Ascending aorta (tissue), 2 donors: ENCODE data around the gene ADORA3. TPM values are rescaled to one million over a fixed set of nuclear protein-coding genes. Genes with fewer than 3 reads are reported as not detected.

Source experiments
- DNase-seq, 2 donors: peaks; one replicate each; pipeline ENCODE4 v3.0.0-alpha.2; 2019; ENCODE audit warnings: low spot score in 2 of 2
- H3K27ac ChIP-seq, 2 donors: fragments of 200-600 bp; sonication (generic); one replicate each; pipeline ENCODE4 v1.5.1; 2016 to 2017; ENCODE audit warnings: mild to moderate bottlenecking in 1 of 2
- H3K27me3 ChIP-seq: fragments of 200-600 bp; sonication (generic); one replicate; pipeline ENCODE4 v1.5.1; 2017
- H3K36me3 ChIP-seq, 2 donors: fragments of 200-600 bp; sonication (generic); one replicate each; pipeline ENCODE4 v1.5.1; 2016
- H3K4me1 ChIP-seq, 2 donors: fragments of 200-600 bp; sonication (generic); one replicate each; pipeline ENCODE4 v1.5.1; 2016 to 2017; ENCODE audit warnings: mild to moderate bottlenecking in 1 of 2
- H3K4me3 ChIP-seq, 2 donors: fragments of 200-600 bp; sonication (generic); one replicate each; pipeline ENCODE4 v1.5.1; 2016 to 2017; ENCODE audit warnings: mild to moderate bottlenecking in 1 of 2
- H3K9me3 ChIP-seq, 2 donors: fragments of 200-600 bp; sonication (generic); one replicate each; pipeline ENCODE4 v1.5.1; 2016
- intact Hi-C: fragments of 100-400 bp; cut with DNase I; formaldehyde crosslinking; loops from one replicate; pipeline ENCODE4 v1.15.1; 2023
- total RNA-seq: library from RNA; depleted of rRNA; stranded (reverse); fragments of >200 nt; gene quantifications from one replicate; pipeline ENCODE4 v1.1.0, GENCODE V29; 2016
- TF ChIP-seq, protein P1 (sequence below), 3 experiments: fragments of 200-600 bp in 2 of 3; fragments of 450-650 bp in 1 of 3; sonication (generic) in 2 of 3; IDR thresholded peaks; one replicate each; pipeline ENCODE4 v1.5.1; 2016 to 2019; ENCODE audit warnings: antibody characterized with exemption in 3 of 3, mild to moderate bottlenecking in 1 of 3, moderate library complexity in 1 of 3

ADORA3 gene
- total RNA-seq, 1 donor from 2014 or later, result 3.6 TPM

DNA sequence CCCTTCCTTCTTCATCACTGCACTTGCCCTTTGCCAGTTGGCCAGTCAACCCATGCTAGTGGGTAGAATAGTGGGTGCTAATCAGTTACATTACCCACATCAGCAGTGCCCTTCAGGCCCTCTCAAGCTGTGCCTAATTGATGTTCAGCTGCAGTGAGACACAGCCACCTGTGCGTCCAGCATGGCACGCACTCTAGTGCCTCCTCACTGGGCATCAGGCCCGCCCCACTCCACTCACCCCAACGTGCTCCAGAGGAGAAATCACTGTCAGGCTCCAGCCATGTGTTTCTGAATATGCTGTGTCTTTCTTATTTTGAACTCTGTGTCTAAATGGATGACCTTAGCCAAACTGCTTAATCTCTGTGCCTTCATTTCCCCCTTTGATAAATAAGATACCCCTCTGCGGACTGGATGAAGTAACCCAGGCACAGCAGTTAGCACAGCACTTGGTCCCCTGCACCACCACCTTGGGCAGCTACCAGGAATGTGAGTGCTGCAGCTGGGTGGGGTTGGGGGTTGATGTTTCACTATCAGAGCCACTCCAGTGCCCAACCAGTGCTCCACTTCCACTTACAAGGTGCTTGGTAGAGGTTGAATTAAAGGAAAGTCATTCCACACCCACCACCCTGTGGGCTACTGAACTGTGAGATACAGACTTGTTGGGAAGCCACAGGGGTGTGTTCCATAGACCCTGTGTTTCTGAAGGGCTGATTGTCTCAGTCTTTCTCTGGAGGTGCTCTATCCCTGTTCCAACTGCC, 8.9 kb upstream of the ADORA3 start:
- peaks cover 6 to 45% of the 10 kb centered on the region in 2 donors for H3K4me1 ChIP-seq
- intact Hi-C loops, result no loop called here
- H3K9me3 ChIP-seq, result no peaks in the 10 kb centered on the region
- no peaks in the 10 kb centered on the region for H3K27me3 ChIP-seq
- H3K27ac ChIP-seq, result peak overlapping the region; percentile 7 to 10
- TF ChIP-seq, protein P1, sequence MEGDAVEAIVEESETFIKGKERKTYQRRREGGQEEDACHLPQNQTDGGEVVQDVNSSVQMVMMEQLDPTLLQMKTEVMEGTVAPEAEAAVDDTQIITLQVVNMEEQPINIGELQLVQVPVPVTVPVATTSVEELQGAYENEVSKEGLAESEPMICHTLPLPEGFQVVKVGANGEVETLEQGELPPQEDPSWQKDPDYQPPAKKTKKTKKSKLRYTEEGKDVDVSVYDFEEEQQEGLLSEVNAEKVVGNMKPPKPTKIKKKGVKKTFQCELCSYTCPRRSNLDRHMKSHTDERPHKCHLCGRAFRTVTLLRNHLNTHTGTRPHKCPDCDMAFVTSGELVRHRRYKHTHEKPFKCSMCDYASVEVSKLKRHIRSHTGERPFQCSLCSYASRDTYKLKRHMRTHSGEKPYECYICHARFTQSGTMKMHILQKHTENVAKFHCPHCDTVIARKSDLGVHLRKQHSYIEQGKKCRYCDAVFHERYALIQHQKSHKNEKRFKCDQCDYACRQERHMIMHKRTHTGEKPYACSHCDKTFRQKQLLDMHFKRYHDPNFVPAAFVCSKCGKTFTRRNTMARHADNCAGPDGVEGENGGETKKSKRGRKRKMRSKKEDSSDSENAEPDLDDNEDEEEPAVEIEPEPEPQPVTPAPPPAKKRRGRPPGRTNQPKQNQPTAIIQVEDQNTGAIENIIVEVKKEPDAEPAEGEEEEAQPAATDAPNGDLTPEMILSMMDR (IDR thresholded peaks at IDR 0.05), result no peak
- H3K4me3 ChIP-seq, result no peak overlapping the region
- no peak for DNase-seq
- H3K36me3 ChIP-seq, result no peaks in the 10 kb centered on the region

DNA sequence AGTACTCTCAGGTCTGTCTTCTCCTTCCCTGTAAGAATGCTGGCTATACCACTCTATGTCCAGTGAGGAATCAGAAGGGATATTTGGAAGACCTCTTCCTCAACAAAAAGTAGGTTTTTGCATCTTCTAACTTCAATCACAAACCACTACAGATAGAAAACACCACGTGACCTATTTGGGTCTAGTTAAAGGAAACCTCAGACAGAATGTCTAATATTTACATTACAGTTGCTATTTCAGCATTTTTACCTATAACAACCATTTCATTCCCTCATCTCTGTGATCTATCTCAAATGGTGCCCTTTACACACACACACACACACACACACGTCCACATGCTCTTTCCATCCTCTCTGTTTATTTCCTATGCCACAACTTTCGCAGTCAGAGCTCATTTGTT, 7.9 kb upstream of the ADORA3 start:
- Histone ChIP-seq H3K9me3 (no peaks in the 10 kb centered on the region), H3K27me3 (no peaks in the 10 kb centered on the region), H3K4me1 (peaks cover 9 to 44% of the 10 kb centered on the region in 2 donors), H3K27ac (peak overlapping the region; percentile 32 to 98), H3K4me3 (no peak overlapping the region), H3K36me3 (no peaks in the 10 kb centered on the region)
- intact Hi-C loops, result no loop called here
- DNase-seq, result no peak
- TF ChIP-seq, protein P1 (IDR thresholded peaks at IDR 0.05), result no peak

GRCh38 chr1:111509997-111510375, 6.6 kb upstream of the ADORA3 start:
- no peak overlapping the region for H3K4me3 ChIP-seq
- no peaks in the 10 kb centered on the region for H3K27me3 ChIP-seq
- DNase-seq, result no peak
- intact Hi-C loops, result loop anchor here (2.0 to 5.0 kb wide), 3 partner anchors 83 to 202 kb away; no protein-coding TSS in a partner anchor
- H3K9me3 ChIP-seq, result no peaks in the 10 kb centered on the region
- peaks cover 9 to 33% of the 10 kb centered on the region in 2 donors for H3K4me1 ChIP-seq
- H3K27ac ChIP-seq, result peak overlapping the region; percentile 93 to 98
- TF ChIP-seq, protein P1 (IDR thresholded peaks at IDR 0.05), result no peak
- no peaks in the 10 kb centered on the region for H3K36me3 ChIP-seq

GRCh38 chr1:111507411-111508201, 4.2 kb upstream of the ADORA3 start:
- no peaks in the 10 kb centered on the region for H3K9me3 ChIP-seq
- peak; percentile 59 to 89 for DNase-seq
- intact Hi-C loops, result loop anchor here (1.0 to 5.0 kb wide), 7 partner anchors 28 to 248 kb away; partner anchors contain the start of gene DDX20

DNA sequence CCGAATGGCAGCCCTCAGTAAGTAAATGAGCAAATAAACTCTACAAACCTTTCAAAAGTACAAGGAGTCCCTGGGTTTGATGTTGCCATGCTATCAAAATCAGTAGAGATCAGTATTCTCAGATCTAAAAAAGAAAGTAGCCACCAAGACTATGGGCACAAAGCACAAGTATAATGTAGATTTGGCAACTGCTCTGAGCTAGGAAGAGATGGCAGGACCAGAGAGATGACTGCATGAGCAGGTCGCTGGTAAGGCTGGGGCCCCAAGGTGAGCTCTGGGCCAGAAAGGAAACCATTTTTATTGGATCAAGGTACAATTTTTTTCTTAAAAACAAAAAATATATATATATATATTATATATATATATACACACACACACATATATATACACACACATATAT, 3.1 kb upstream of the ADORA3 start:
- H3K4me1 ChIP-seq, result peaks cover 9 to 29% of the 10 kb centered on the region in 2 donors
- intact Hi-C loops, result loop anchor here (5.0 kb wide), 2 partner anchors 101 to 206 kb away; no protein-coding TSS in a partner anchor
- no peak overlapping the region for H3K4me3 ChIP-seq
- DNase-seq, result no peak
- H3K27ac ChIP-seq, result peak overlapping the region; percentile 93 to 98
- H3K27me3 ChIP-seq, result no peaks in the 10 kb centered on the region
- no peaks in the 10 kb centered on the region for H3K9me3 ChIP-seq
- TF ChIP-seq, protein P1 (IDR thresholded peaks at IDR 0.05), result no peak
- H3K36me3 ChIP-seq, result no peaks in the 10 kb centered on the region

More at GRCh38 chr1:111507411-111508201, 4.2 kb upstream of the ADORA3 start:
- Histone ChIP-seq H3K27ac (peak overlapping the region; percentile 93 to 98), H3K4me1 (peaks cover 9 to 29% of the 10 kb centered on the region in 2 donors), H3K27me3 (no peaks in the 10 kb centered on the region), H3K36me3 (no peaks in the 10 kb centered on the region), H3K4me3 (peak overlapping the region; percentile 36 to 45)
- TF ChIP-seq, protein P1 (IDR thresholded peaks at IDR 0.05), result peak in 1 of 3 experiments; percentile 9
